Astrocyte of the spinal cord (primary cell): Measurements from ENCODE around the gene PAGE2B.
"Not testable (repeated sequence)": the region's sequence is repeated elsewhere in the genome, so short reads cannot be mapped to it uniquely, and the experiment has no call there.

ENCODE experiments used
- DNase-seq: peaks from one replicate; pipeline ENCODE4 v3.0.0; 2011; ENCODE audit warnings: low read depth, low spot score
- H3K4me3 ChIP-seq: 2 replicates; pipeline ENCODE4 v1.5.1; 2011; ENCODE audit warnings: low read depth, mild to moderate bottlenecking, low read length, moderate library complexity
- in situ Hi-C: cut with HindIII; loops from 2 replicates; pipeline ENCODE4 v1.10.0; 2017; ENCODE audit warnings: low sequenced_read_pairs
- TF ChIP-seq, protein P1 (sequence below): IDR thresholded peaks from 2 replicates; pipeline ENCODE4 v1.5.1; 2012; ENCODE audit warnings: low read depth, mild to moderate bottlenecking, low read length, inconsistent platforms

Gene PAGE2B

DNA sequence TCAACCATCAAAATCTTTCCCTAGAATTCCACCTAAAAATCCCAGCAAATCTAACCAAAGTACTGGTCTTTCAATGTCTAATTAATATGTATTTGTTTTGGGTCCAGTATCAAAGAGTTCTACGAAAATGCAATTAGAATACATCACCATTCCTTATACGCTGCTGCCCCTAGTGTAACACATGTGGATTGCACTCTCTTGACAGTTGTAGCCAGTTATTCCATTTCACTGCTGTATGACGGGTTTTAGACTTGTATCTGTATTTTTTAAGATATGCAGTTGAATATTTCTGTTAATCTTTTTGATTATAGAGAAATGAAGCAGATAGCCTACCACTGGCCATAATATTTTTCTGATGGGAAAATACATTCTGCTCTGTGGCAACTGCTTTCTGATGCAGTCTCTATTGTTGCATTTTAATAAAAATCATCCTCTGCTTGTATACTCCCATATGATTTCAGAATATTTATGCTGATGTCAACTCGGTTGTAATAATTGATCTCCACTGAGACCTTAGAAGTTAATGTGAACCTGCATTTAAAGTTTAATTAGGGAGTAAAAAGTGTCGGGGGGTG lies 17.1 kb upstream of the PAGE2B start:
- H3K4me3 ChIP-seq, result no peak overlapping the region
- TF ChIP-seq, protein P1, sequence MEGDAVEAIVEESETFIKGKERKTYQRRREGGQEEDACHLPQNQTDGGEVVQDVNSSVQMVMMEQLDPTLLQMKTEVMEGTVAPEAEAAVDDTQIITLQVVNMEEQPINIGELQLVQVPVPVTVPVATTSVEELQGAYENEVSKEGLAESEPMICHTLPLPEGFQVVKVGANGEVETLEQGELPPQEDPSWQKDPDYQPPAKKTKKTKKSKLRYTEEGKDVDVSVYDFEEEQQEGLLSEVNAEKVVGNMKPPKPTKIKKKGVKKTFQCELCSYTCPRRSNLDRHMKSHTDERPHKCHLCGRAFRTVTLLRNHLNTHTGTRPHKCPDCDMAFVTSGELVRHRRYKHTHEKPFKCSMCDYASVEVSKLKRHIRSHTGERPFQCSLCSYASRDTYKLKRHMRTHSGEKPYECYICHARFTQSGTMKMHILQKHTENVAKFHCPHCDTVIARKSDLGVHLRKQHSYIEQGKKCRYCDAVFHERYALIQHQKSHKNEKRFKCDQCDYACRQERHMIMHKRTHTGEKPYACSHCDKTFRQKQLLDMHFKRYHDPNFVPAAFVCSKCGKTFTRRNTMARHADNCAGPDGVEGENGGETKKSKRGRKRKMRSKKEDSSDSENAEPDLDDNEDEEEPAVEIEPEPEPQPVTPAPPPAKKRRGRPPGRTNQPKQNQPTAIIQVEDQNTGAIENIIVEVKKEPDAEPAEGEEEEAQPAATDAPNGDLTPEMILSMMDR, result peak; percentile 76
- in situ Hi-C loops, result no loop called here
- DNase-seq, result peak; percentile 38

DNA sequence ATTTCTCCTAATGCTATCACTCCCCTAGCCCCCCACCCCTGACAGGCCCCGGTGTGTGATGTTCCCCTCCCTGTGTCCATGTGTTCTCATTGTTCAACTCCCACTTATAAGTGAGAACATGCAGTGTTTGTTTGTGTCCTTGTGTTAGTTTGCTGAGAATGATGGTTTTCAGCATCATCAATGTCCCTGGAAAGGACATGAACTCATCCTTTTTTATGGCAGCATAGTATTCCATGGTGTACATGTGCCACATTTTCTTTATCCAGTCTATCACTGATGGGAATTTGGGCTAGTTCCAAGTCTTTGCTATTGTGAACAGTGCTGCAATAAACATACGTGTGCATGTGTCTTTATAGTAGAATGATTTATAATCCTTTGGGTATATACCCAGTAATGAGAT lies 7.7 kb upstream of the PAGE2B start:
- in situ Hi-C loops, DNase-seq, H3K4me3 ChIP-seq: not testable (repeated sequence)

DNA sequence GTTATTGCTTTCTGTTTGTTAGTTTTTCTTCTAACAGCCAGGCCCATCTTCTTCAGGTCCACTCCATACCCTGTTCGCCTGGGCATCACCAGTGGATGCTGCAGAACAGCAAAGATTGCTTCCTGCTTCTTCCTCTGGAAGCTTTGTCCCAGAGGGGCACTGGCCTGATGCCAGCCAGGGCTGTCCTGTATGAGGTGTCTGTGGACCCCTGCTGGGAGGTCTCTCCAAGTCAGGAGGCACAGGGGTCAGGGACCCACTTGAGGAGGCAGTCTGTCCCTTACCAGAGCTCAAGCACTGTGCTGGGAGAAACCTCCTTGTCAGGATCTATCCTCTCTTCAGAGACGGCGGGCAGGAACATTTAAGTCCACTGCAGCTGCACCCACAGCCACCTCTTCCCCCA lies 2.5 kb upstream of the PAGE2B start:
- in situ Hi-C loops, result no loop called here
- H3K4me3 ChIP-seq, result no peak overlapping the region
- DNase-seq, result no peak
- TF ChIP-seq, protein P1, result no peak

DNA sequence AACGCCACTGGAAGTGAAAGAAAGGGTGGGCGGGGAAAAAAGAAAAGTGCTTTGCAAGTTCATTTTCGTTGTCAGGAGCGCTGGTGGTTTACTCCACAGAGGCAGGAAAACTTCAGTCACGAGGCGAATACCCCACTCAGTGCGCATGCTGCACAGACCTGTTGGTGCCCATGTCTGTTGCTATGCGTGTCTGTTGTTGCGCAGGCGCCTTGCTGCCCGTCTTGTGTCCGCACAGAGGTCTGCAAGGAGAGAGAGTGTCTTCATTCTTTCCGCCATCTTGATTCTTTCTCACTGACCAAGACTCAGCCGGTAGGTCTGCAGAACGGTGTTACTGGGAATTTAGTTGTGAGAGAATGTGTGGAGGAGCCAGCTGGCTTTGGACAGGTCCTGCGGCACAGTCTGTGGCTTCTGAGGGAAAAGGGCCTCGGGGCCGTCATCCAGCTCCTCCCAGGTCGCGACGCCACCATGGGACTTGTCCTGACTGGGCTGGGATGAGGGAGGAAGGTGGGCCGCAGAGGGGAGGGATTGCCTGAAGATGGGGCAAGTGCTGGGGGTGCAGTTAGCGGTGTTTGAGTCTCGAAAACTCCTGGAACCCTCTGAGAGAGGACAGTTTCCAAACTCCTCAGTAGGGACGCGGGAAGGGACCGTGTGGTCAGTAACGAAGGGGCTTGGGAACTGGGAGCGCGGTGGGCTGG lies 14.1 kb downstream of the PAGE2B start, which contains the start of gene PAGE2:
PAGE2 (plus strand) TSS at position 224 of the 695 bp plus-strand sequence. CDS start 1,003 bp downstream, outside the sequence.
- H3K4me3 ChIP-seq, result no peak within 1 kb of the TSS
- DNase-seq, result no peak
- in situ Hi-C loops, result no loop called here
- TF ChIP-seq, protein P1, result no peak

DNA sequence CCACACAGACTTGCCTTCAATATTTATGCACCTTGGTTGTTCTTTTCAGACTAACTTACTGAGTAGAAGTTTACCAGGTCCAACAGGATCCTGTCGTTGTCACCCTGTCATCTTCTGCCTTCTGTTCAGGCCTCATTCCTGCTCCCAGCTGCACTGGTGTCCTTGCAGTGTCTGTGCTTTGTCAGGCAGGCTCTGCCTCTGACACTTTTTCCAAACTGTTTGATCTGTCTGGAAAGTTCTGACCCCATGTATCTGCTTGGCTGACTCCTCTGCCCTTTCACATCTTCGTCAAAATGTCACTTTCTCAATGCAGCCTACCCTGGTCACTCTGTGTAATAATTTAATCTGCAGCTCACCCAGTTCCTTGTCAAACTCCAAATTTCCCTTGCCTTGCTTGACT lies 23.9 kb downstream of the PAGE2B start:
- in situ Hi-C loops, result no loop called here
- TF ChIP-seq, protein P1, result no peak
- no peak overlapping the region for H3K4me3 ChIP-seq
- DNase-seq, result no peak

DNA sequence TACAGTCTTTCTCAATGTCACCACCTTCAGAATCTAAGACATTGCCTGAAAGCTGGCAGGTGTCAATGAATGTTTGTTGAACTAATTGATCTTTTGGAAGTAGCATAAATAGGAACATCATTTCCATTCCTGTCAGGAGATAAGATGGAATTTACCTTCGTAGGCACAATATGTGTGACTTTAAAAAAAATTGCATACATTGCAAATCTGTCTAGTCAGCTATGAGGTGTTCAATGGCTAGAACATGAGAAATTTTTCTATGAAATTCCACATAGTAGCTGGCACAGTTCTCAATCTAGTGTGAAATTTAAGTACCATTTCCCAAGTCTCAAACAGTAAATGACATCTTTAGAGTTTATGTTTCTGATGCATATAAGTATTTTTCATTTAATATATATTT lies 24.3 kb downstream of the PAGE2B start:
- TF ChIP-seq, protein P1, result no peak
- no peak for DNase-seq
- no peak overlapping the region for H3K4me3 ChIP-seq
- in situ Hi-C loops, result no loop called here

DNA sequence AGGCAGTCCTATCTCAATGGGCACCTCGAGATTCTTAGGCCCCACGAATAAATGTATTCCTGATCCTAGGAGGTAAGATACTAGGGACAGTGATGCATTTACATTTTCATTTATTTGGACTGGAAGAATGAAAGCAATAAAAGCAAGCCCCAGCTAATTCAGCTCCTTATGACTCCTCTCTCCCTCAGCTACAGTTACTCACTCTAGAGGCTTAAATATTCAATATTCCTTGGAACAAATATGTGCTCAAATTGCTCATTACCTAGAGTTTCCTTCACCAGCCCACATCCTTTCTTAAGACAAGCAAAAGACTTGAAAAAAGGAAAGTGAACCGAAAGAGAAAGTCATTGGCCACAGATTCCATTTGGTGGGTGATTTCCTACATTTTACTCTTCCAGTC lies 27.9 kb downstream of the PAGE2B start:
- no peak overlapping the region for H3K4me3 ChIP-seq
- in situ Hi-C loops, result no loop called here
- TF ChIP-seq, protein P1, result no peak
- no peak for DNase-seq
